Endodermal cell (in vitro differentiated cells): Measurements from ENCODE around the gene LCAT. TPM values are rescaled to one million over a fixed set of nuclear protein-coding genes. Genes with fewer than 3 reads are reported as not detected.

Source experiments
- DNase-seq: peaks from one replicate; pipeline ENCODE4 v3.0.0-alpha.2; 2017
- H3K27ac ChIP-seq: 2 replicates; pipeline ENCODE4 v1.5.1; 2013; ENCODE audit warnings: mild to moderate bottlenecking, low read depth, low read length, moderate library complexity
- H3K27me3 ChIP-seq: 2 replicates; pipeline ENCODE4 v1.6.1; 2013; ENCODE audit warnings: mild to moderate bottlenecking, low read length, moderate library complexity; ENCODE audit not compliant: insufficient read depth, control insufficient read depth, poor library complexity, severe bottlenecking
- H3K36me3 ChIP-seq: 2 replicates; pipeline ENCODE4 v1.7.0; 2013; ENCODE audit warnings: mild to moderate bottlenecking, low read length, moderate library complexity; ENCODE audit not compliant: control insufficient read depth, insufficient read depth
- H3K4me1 ChIP-seq: one replicate; pipeline ENCODE4 v1.7.0; 2013; ENCODE audit warnings: low read length; ENCODE audit not compliant: control insufficient read depth, insufficient read depth
- H3K4me3 ChIP-seq: 2 replicates; pipeline ENCODE4 v1.5.1; 2013; ENCODE audit warnings: mild to moderate bottlenecking, low read length, moderate library complexity
- H3K9ac ChIP-seq: 2 replicates; pipeline ENCODE4 v1.6.1; 2013; ENCODE audit warnings: mild to moderate bottlenecking, low read length, moderate library complexity; ENCODE audit not compliant: poor library complexity, severe bottlenecking; ENCODE audit errors: extremely low read depth
- H3K9me3 ChIP-seq: 2 replicates; pipeline ENCODE4 v1.6.1; 2013; ENCODE audit warnings: mild to moderate bottlenecking, low read length, moderate library complexity; ENCODE audit not compliant: control insufficient read depth
- H3K27ac Mint-ChIP-seq: 2 replicates; pipeline ENCODE4 v1.8.0; 2020; ENCODE audit warnings: mixed read lengths
- H3K27me3 Mint-ChIP-seq: 2 replicates; pipeline ENCODE4 v1.8.0; 2021; ENCODE audit warnings: mild to moderate bottlenecking, mixed read lengths; ENCODE audit not compliant: insufficient read depth
- H3K36me3 Mint-ChIP-seq: 2 replicates; pipeline ENCODE4 v1.8.0; 2020; ENCODE audit warnings: low read depth, mixed read lengths
- H3K4me1 Mint-ChIP-seq: 2 replicates; pipeline ENCODE4 v1.8.0; 2020; ENCODE audit warnings: mixed read lengths
- H3K4me3 Mint-ChIP-seq: 2 replicates; pipeline ENCODE4 v1.8.0; 2020; ENCODE audit warnings: mild to moderate bottlenecking, moderate library complexity, mixed read lengths
- H3K9me3 Mint-ChIP-seq: 2 replicates; pipeline ENCODE4 v1.8.0; 2020; ENCODE audit warnings: mild to moderate bottlenecking, mixed read lengths
- WGBS, 2 experiments: methylation state at CpG; one replicate each; pipeline versions ENCODE4 v1.1.5 to v1.1.7; 2013; ENCODE audit warnings: missing lambda C conversion rate in 2 of 2, mixed read lengths in 1 of 2; ENCODE audit not compliant: insufficient coverage in 1 of 2, insufficient read length in 1 of 2; 5-methylcytosine and 5-hydroxymethylcytosine counted together
- total RNA-seq, 2 donors: library from RNA; stranded (reverse); fragmentation: NEBNext Ultra II Directional in 1 of 2; extraction: Animal tissue kit (Norgen Biotek cat#: 25700) in 1 of 2; gene quantifications; 2 replicates in 1 of 2; 3 replicates in 1 of 2; pipeline ENCODE4 v1.2.1, GENCODE V29; 2021
- TF ChIP-seq, protein P1 (sequence below): fragments of 200-600 bp; sonication (generic); conservative IDR thresholded peaks from 2 replicates; pipeline ENCODE4 v1.5.0; 2021; ENCODE audit warnings: antibody characterized with exemption, mild to moderate bottlenecking

Gene LCAT
- total RNA-seq, 2 donors from 2014 or later, result 8.4 to 14.3 TPM

DNA sequence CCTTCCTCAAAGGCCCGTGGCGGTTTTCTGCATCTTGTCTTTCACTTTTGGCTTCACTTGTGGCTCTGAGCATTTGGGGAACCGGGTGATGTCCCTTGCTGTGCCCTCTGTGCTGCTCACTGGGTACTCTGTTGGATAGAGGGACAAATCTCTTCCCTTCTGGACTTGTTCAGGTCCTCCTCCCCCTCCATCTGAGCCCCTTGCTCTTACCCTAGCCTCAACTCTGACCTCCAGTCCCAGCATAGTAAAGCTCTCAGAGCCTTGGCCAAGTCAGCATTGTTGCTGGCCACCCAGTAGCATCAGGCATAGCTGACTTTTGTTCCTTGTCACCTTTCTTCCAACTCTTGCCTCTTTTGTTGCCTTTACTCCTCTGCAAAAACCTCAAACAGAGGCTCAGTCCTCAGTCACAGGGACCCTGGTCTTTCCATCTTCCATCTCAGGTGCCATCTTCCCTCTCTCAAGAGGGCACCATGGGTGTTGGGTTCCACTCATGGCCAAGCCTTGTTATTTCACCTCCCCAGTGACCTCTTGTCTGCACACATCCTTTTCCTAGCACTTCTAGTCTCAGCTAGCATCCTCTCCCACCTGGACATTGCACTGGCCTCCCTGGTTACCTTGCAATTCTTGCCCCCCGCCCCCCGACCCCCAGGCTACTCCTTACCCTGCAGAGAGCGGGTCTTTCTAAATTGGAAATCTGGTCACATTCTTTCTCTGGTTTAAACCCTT is 6.9 kb downstream of the LCAT start:
- peak overlapping the region; percentile 77 for H3K9ac ChIP-seq
- TF ChIP-seq, protein P1, sequence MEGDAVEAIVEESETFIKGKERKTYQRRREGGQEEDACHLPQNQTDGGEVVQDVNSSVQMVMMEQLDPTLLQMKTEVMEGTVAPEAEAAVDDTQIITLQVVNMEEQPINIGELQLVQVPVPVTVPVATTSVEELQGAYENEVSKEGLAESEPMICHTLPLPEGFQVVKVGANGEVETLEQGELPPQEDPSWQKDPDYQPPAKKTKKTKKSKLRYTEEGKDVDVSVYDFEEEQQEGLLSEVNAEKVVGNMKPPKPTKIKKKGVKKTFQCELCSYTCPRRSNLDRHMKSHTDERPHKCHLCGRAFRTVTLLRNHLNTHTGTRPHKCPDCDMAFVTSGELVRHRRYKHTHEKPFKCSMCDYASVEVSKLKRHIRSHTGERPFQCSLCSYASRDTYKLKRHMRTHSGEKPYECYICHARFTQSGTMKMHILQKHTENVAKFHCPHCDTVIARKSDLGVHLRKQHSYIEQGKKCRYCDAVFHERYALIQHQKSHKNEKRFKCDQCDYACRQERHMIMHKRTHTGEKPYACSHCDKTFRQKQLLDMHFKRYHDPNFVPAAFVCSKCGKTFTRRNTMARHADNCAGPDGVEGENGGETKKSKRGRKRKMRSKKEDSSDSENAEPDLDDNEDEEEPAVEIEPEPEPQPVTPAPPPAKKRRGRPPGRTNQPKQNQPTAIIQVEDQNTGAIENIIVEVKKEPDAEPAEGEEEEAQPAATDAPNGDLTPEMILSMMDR, result no peak
- Mint-ChIP-seq H3K4me3 (peak overlapping the region; percentile 100), H3K36me3 (peaks cover 6% of the 10 kb centered on the region), H3K4me1 (peaks cover 16% of the 10 kb centered on the region), H3K27ac (peak overlapping the region; percentile 99), H3K27me3 (no peaks in the 10 kb centered on the region), H3K9me3 (no peaks in the 10 kb centered on the region)
- no peaks in the 10 kb centered on the region for H3K9me3 ChIP-seq
- H3K27ac ChIP-seq, result no peak overlapping the region
- no peaks in the 10 kb centered on the region for H3K27me3 ChIP-seq
- H3K4me1 ChIP-seq, result no peaks in the 10 kb centered on the region
- peak overlapping the region; percentile 93 for H3K4me3 ChIP-seq
- no peak for DNase-seq
- H3K36me3 ChIP-seq, result no peaks in the 10 kb centered on the region
- WGBS, 2 experiments, result 48 to 100% methylated on average over 3 to 6 of the region's 6 CpGs

DNA sequence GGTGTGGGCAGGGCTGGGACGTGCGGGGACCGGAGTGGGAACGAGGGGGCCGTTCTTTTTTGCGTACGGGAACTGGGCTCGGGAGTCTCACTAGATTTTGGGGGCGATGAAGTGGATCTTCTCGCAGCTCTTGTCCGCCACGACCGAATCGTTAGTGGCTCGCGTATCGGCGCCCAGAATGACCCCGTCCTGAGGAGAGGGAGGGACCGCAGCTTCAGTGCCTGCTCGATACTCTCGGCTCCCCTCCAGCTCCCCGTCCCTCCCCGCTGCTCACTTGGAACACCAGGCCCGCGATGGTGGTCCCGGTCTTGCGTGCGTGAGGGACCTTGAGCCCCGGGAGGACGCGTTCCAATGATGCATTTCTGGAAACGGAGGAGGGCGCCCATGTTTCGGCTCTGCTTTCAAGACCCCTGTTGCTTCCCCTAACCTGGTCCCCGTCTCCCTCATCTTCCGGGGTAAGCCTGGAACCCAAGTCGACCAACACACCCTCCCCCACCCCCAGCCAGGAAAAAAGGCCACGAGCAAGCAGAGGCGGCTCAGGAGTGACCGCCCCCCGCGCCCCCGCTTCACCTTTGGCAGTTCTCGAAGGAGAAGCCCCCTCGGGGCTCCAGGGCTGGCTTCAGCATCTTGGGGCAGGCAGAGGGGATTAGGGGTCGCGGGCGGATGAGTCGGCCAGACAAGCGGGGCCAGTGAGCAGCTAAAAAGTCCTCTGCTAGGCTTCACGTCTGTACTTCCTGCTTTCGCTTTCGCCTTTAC is 7.6 kb downstream of the LCAT start, which contains the start of gene PSMB10:
Gene PSMB10, minus strand, starts transcription at position 727 of the 756 bp plus-strand sequence. Its CDS starts 101 bp downstream, at position 626.
- Histone ChIP-seq H3K27ac (no peak within 1 kb of the TSS), H3K36me3 (no peaks in the 10 kb centered on the region), H3K9ac (peak within 1 kb of the TSS; percentile 77), H3K4me3 (peak within 1 kb of the TSS; percentile 93), H3K27me3 (no peaks in the 10 kb centered on the region), H3K9me3 (no peaks in the 10 kb centered on the region), H3K4me1 (no peaks in the 10 kb centered on the region)
- peak within 1 kb of the TSS; percentile 99 for H3K27ac Mint-ChIP-seq
- 2 to 3% methylated on average over 24 to 54 of the region's 54 CpGs for WGBS, 2 experiments
- H3K9me3 Mint-ChIP-seq, result no peaks in the 10 kb centered on the region
- H3K36me3 Mint-ChIP-seq, result peaks cover 11% of the 10 kb centered on the region
- H3K4me1 Mint-ChIP-seq, result peaks cover 23% of the 10 kb centered on the region
- peak within 1 kb of the TSS; percentile 100 for H3K4me3 Mint-ChIP-seq
- TF ChIP-seq, protein P1, result no peak
- peak; percentile 79 for DNase-seq
- H3K27me3 Mint-ChIP-seq, result no peaks in the 10 kb centered on the region

DNA sequence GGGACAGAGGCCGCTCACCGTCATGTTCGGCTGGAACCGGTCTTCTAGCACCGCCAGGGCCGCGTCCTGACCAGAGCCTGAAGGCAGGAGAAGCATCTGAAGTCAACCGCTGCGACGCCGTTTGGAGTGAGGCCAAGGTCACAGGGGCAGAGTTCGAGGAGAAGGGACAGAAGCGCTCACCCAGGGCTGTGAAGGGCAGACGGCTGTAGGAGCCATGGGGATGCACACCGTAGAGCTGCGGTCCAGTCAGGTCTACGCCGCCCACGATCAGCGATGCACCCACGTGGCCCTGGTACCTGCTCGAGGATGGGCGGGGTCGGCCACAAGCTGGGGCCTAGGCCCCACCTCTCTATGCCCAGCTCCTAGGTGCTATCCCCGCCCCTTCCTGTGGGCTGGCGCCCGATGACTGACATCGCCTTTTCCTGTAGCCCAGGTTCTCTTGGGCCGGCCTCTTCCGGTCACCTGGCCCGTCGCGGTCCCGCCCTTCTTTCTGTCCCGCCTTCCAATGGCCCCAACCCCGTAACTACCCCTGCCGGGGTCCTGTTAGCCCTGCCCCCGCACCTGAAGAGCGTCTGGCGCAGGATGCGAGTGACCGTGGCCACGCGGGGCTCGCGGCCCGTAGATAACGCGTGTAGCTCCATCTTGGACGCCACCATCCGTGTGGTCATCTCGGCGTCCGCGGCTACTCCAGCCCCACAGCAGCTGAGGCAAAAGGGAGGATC is 8.4 kb downstream of the LCAT start:
- no peaks in the 10 kb centered on the region for H3K9me3 Mint-ChIP-seq
- H3K4me3 ChIP-seq, result peak overlapping the region; percentile 93
- H3K36me3 ChIP-seq, result no peaks in the 10 kb centered on the region
- no peaks in the 10 kb centered on the region for H3K27me3 ChIP-seq
- H3K4me1 ChIP-seq, result no peaks in the 10 kb centered on the region
- H3K36me3 Mint-ChIP-seq, result peaks cover 12% of the 10 kb centered on the region
- 0% methylated on average over 26 to 55 of the region's 55 CpGs for WGBS, 2 experiments
- TF ChIP-seq, protein P1, result no peak
- peak overlapping the region; percentile 99 for H3K27ac Mint-ChIP-seq
- H3K4me1 Mint-ChIP-seq, result peaks cover 24% of the 10 kb centered on the region
- H3K4me3 Mint-ChIP-seq, result peak overlapping the region; percentile 100
- peak overlapping the region; percentile 77 for H3K9ac ChIP-seq
- no peaks in the 10 kb centered on the region for H3K27me3 Mint-ChIP-seq
- peak; percentile 98 for DNase-seq
- no peak overlapping the region for H3K27ac ChIP-seq
- H3K9me3 ChIP-seq, result no peaks in the 10 kb centered on the region
